Mammary epithelial cell (primary cell): ENCODE results near the gene SINHCAF.
"Not testable (repeated sequence)": the region's sequence is repeated elsewhere in the genome, so short reads cannot be mapped to it uniquely, and the experiment has no call there.

Experiments
- CTCF ChIP-seq, 2 donors: IDR thresholded peaks in 1 of 2; conservative IDR thresholded peaks in 1 of 2; 2 replicates each; pipeline ENCODE4 v1.5.1; 2011 to 2012; ENCODE audit warnings: inconsistent platforms in 2 of 2, low read length in 2 of 2, mild to moderate bottlenecking in 2 of 2, control low read depth in 1 of 2, low read depth in 1 of 2; ENCODE audit not compliant: insufficient read depth in 1 of 2; ENCODE audit errors: extremely low read depth in 1 of 2
- EZH2 ChIP-seq: IDR thresholded peaks from 2 replicates; pipeline ENCODE4 v1.6.1; 2012; ENCODE audit warnings: low read length, inconsistent platforms, borderline replicate concordance

DNA sequence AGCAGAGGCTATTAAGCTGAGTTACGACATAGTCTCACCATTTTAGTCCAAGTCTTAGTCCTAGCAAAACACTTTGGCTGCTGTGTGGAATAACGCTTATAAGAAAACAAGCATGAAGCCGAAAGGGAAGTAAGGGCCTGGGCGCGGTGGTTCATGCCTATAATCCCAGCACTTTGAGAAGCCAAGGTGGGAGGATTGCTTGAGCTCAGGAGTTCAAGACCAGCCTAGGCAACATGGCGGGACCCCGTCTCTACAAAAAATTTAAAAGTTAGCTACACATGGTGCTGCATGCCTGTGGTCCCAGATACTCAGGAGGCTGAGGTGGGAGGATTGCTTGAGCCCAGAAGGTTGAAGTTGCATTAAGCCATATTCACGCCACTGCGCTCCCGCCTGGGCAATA, 83.5 kb downstream of the SINHCAF start:
- not testable (repeated sequence) for TF ChIP-seq CTCF (conservative IDR thresholded peaks at IDR 0.05 in 1 of 2, IDR thresholded peaks at IDR 0.05 in 1 of 2; ENCODE audit: extremely low read depth in 1 of 2, insufficient read depth in 1 of 2, low read depth in 1 of 2, low read length in 2 of 2); EZH2
